HG02759 (cell line): ENCODE results near the gene CPNE5.

ENCODE experiments used
- ATAC-seq: cut with Tn5 transposase; IDR thresholded peaks from one replicate; pipeline ENCODE4 v1.9.1; 2021; ENCODE audit warnings: mild to moderate bottlenecking, moderate library complexity; ENCODE audit not compliant: unreplicated experiment

Gene CPNE5

GRCh38 chr6:36766399-36766945, 72.8 kb downstream of the CPNE5 start:
- no peak for ATAC-seq

GRCh38 chr6:36765594-36766398, 73.4 kb downstream of the CPNE5 start:
- peak; percentile 83 for ATAC-seq

GRCh38 chr6:36765190-36765589, 74.1 kb downstream of the CPNE5 start:
- ATAC-seq, result no peak

- no peak for ATAC-seq
Observed at GRCh38 chr6:36762123-36762522, 77.1 kb downstream of the CPNE5 start.

GRCh38 chr6:36760685-36761435, 78.4 kb downstream of the CPNE5 start:
- ATAC-seq, result no peak

- peak; percentile 48 for ATAC-seq
Observed at GRCh38 chr6:36759148-36759759, 80.0 kb downstream of the CPNE5 start.

- no peak for ATAC-seq
Observed at GRCh38 chr6:36758516-36759147, 80.6 kb downstream of the CPNE5 start.

- ATAC-seq, result no peak
Observed at GRCh38 chr6:36757943-36758508, 81.2 kb downstream of the CPNE5 start.

GRCh38 chr6:36757206-36757605, 82.0 kb downstream of the CPNE5 start:
- peak; percentile 28 for ATAC-seq

- no peak for ATAC-seq
Observed at GRCh38 chr6:36756786-36757185, 82.5 kb downstream of the CPNE5 start.

GRCh38 chr6:36755435-36756348, 83.6 kb downstream of the CPNE5 start:
- no peak for ATAC-seq

GRCh38 chr6:36754582-36755434, 84.4 kb downstream of the CPNE5 start:
- no peak for ATAC-seq

- no peak for ATAC-seq
Observed at GRCh38 chr6:36753671-36754405, 85.4 kb downstream of the CPNE5 start.

- peak; percentile 55 for ATAC-seq
Observed at GRCh38 chr6:36752886-36753506, 86.2 kb downstream of the CPNE5 start.

- ATAC-seq, result no peak
Observed at GRCh38 chr6:36752187-36752885, 86.9 kb downstream of the CPNE5 start.

- ATAC-seq, result no peak
Observed at GRCh38 chr6:36751833-36752186, 87.4 kb downstream of the CPNE5 start.

- ATAC-seq, result no peak
Observed at GRCh38 chr6:36751091-36751490, 88.2 kb downstream of the CPNE5 start.
